GM12873 (cell line): ENCODE data around the gene TAC4.

ENCODE experiments used
- CTCF ChIP-seq: IDR thresholded peaks from 2 replicates; pipeline ENCODE4 v1.5.1; 2012; ENCODE audit warnings: low read depth, mild to moderate bottlenecking, moderate library complexity, low read length, control low read depth; ENCODE audit not compliant: insufficient read depth; ENCODE audit errors: missing control alignments

Gene TAC4

GRCh38 chr17:49830605-49831004 is 17.3 kb downstream of the TAC4 start:
- TF ChIP-seq CTCF: no peak

GRCh38 chr17:49829026-49829425 is 18.8 kb downstream of the TAC4 start:
- no peak for TF ChIP-seq CTCF

- TF ChIP-seq CTCF: no peak
Observed at GRCh38 chr17:49825645-49826044, 22.2 kb downstream of the TAC4 start.

GRCh38 chr17:49823614-49824013 is 24.3 kb downstream of the TAC4 start:
- no peak for TF ChIP-seq CTCF

GRCh38 chr17:49822829-49823228 is 25.0 kb downstream of the TAC4 start:
- TF ChIP-seq CTCF: no peak

- TF ChIP-seq CTCF: no peak
Observed at GRCh38 chr17:49821916-49822315, 26.0 kb downstream of the TAC4 start.

GRCh38 chr17:49821466-49821865 is 26.4 kb downstream of the TAC4 start:
- TF ChIP-seq CTCF: no peak
